ENCODE results near the gene LCN2. TPM values are rescaled to one million over a fixed set of nuclear protein-coding genes. Genes with fewer than 3 reads are reported as not detected.

Gene LCN2
- total and polyA plus RNA-seq, 9 of the 15 experiments (the other 6 are each of a cell fraction or from before 2014, with no cell fraction given): 0.10 to 1.2 (median 0.44) TPM; not detected in 1

DNA sequence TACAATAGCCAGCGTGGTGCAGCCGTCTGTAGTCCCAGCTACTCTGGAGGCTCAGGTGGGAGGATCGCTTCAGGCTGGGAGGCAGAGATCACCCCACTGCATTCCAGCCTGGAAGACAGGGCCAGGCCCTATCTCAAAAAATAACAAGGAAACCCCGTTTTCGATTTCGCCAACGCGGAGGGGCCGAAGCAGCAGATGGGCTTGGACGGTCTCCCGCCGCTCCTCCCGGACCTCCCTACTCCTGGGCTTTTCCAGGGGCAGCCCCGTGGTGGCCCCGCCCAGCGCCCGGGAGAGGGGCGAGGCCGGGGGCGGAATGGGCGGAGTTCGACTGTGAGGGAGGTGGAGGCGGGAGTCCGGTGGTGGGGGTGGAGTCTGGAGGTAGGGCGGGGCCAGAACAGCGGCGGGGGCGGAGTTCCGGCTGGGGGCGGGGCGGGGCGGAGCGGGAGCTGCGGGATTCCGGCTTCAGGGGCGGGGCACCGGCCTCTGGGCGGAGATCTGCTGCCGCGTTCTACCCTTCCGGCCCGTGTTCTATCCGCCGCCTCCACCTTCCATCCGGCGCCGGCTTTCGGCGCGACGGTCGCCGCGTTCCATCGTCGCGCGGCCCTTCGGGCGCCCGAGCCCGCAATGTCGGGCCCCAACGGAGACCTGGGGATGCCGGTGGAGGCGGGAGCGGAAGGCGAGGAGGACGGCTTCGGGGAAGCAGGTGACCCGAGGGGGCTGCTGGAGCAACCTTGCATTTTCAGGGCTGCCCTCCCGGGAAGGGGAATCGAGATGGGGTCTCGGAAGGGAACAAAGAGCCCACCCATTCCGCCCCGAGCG is 10.7 kb downstream of the LCN2 start, which contains the start of gene BBLN (continued):
- TF ChIP-seq, protein P1, sequence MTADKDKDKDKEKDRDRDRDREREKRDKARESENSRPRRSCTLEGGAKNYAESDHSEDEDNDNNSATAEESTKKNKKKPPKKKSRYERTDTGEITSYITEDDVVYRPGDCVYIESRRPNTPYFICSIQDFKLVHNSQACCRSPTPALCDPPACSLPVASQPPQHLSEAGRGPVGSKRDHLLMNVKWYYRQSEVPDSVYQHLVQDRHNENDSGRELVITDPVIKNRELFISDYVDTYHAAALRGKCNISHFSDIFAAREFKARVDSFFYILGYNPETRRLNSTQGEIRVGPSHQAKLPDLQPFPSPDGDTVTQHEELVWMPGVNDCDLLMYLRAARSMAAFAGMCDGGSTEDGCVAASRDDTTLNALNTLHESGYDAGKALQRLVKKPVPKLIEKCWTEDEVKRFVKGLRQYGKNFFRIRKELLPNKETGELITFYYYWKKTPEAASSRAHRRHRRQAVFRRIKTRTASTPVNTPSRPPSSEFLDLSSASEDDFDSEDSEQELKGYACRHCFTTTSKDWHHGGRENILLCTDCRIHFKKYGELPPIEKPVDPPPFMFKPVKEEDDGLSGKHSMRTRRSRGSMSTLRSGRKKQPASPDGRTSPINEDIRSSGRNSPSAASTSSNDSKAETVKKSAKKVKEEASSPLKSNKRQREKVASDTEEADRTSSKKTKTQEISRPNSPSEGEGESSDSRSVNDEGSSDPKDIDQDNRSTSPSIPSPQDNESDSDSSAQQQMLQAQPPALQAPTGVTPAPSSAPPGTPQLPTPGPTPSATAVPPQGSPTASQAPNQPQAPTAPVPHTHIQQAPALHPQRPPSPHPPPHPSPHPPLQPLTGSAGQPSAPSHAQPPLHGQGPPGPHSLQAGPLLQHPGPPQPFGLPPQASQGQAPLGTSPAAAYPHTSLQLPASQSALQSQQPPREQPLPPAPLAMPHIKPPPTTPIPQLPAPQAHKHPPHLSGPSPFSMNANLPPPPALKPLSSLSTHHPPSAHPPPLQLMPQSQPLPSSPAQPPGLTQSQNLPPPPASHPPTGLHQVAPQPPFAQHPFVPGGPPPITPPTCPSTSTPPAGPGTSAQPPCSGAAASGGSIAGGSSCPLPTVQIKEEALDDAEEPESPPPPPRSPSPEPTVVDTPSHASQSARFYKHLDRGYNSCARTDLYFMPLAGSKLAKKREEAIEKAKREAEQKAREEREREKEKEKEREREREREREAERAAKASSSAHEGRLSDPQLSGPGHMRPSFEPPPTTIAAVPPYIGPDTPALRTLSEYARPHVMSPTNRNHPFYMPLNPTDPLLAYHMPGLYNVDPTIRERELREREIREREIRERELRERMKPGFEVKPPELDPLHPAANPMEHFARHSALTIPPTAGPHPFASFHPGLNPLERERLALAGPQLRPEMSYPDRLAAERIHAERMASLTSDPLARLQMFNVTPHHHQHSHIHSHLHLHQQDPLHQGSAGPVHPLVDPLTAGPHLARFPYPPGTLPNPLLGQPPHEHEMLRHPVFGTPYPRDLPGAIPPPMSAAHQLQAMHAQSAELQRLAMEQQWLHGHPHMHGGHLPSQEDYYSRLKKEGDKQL (CRISPR knock-in tag; IDR thresholded peaks at IDR 0.05; ENCODE audit: borderline replicate concordance): no peak
- TF ChIP-seq, protein P2, sequence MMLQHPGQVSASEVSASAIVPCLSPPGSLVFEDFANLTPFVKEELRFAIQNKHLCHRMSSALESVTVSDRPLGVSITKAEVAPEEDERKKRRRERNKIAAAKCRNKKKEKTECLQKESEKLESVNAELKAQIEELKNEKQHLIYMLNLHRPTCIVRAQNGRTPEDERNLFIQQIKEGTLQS (IDR thresholded peaks at IDR 0.05): no peak
- TF ChIP-seq, protein P2 (CRISPR knock-in tag; conservative IDR thresholded peaks at IDR 0.05): no peak; the same call in none of the 2 replicates
- TF ChIP-seq EWSR1 (IDR thresholded peaks at IDR 0.05; ENCODE audit: borderline replicate concordance, low read depth, partially characterized antibody): no peak
- peak; percentile 92; the same call in 1 of the 2 replicates for TF ChIP-seq POLR2AphosphoS2 (IDR thresholded peaks at IDR 0.05; ENCODE audit: low read length)
- 0 out of 2 replicates have a peak, but pooled peaks have one; percentile 21 for TF ChIP-seq NR2F6 (CRISPR knock-in tag; IDR thresholded peaks at IDR 0.05)
- TF ChIP-seq KLF16 (IDR thresholded peaks at IDR 0.05): no peak
- TF ChIP-seq ZNF174 (CRISPR knock-in tag; IDR thresholded peaks at IDR 0.05): no peak
- TF ChIP-seq PCBP2 (IDR thresholded peaks at IDR 0.05; ENCODE audit: low read depth, low read length, poor library complexity, severe bottlenecking): no peak
- TF ChIP-seq, protein P3, sequence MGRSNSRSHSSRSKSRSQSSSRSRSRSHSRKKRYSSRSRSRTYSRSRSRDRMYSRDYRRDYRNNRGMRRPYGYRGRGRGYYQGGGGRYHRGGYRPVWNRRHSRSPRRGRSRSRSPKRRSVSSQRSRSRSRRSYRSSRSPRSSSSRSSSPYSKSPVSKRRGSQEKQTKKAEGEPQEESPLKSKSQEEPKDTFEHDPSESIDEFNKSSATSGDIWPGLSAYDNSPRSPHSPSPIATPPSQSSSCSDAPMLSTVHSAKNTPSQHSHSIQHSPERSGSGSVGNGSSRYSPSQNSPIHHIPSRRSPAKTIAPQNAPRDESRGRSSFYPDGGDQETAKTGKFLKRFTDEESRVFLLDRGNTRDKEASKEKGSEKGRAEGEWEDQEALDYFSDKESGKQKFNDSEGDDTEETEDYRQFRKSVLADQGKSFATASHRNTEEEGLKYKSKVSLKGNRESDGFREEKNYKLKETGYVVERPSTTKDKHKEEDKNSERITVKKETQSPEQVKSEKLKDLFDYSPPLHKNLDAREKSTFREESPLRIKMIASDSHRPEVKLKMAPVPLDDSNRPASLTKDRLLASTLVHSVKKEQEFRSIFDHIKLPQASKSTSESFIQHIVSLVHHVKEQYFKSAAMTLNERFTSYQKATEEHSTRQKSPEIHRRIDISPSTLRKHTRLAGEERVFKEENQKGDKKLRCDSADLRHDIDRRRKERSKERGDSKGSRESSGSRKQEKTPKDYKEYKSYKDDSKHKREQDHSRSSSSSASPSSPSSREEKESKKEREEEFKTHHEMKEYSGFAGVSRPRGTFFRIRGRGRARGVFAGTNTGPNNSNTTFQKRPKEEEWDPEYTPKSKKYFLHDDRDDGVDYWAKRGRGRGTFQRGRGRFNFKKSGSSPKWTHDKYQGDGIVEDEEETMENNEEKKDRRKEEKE (IDR thresholded peaks at IDR 0.05; ENCODE audit: borderline replicate concordance in 1 of 2, control insufficient read depth in 1 of 2, low read depth in 2 of 2, low read length in 1 of 2): peak in 1 of 2 experiments; percentile 87; a peak in 2 of 4 replicates
- TF ChIP-seq BACH1 (tag; IDR thresholded peaks at IDR 0.05): no peak
- TF ChIP-seq, protein P4, sequence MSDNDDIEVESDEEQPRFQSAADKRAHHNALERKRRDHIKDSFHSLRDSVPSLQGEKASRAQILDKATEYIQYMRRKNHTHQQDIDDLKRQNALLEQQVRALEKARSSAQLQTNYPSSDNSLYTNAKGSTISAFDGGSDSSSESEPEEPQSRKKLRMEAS (CRISPR knock-in tag; IDR thresholded peaks at IDR 0.05): no peak
- TF ChIP-seq MAFF (IDR thresholded peaks at IDR 0.05; ENCODE audit: low read length): no peak
- peak; percentile 92 for TF ChIP-seq ZBTB7A (IDR thresholded peaks at IDR 0.05; ENCODE audit: borderline replicate concordance, control insufficient read depth, low read depth, low read length)
- TF ChIP-seq ZNF232 (CRISPR knock-in tag; IDR thresholded peaks at IDR 0.05): no peak
